ENCODE results near the gene TMEM236. TPM values are rescaled to one million over a fixed set of nuclear protein-coding genes. Genes with fewer than 3 reads are reported as not detected.

The TMEM236 gene
- total RNA-seq, 1 experiment from 2014 or later = 0.04 TPM

DNA sequence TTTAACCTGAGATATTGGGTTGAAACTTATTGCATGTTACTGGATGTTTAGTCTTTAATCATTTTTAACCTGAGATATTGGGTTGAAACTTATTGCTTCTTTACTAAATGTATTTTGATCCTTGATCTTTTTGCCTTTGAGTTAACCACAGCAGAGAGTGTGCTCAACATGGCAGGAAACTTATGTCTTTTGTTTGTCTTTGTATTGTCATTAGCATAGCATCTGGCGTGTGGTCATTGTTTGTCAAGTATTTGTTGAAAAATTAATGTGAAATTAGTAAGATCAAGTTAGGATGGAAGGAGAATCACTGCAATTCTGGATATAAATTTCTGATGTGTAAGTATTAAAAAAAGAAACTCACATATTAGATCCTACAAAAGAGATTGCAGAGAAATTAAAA is 65.3 kb downstream of the TMEM236 start:
- TF ChIP-seq EZH2 (IDR thresholded peaks at IDR 0.05; ENCODE audit: low read length, unreplicated experiment) (no peak), EZH2phosphoT487 (IDR thresholded peaks at IDR 0.05; ENCODE audit: borderline replicate concordance, low read length) (no peak)
- TF ChIP-seq, protein P1, sequence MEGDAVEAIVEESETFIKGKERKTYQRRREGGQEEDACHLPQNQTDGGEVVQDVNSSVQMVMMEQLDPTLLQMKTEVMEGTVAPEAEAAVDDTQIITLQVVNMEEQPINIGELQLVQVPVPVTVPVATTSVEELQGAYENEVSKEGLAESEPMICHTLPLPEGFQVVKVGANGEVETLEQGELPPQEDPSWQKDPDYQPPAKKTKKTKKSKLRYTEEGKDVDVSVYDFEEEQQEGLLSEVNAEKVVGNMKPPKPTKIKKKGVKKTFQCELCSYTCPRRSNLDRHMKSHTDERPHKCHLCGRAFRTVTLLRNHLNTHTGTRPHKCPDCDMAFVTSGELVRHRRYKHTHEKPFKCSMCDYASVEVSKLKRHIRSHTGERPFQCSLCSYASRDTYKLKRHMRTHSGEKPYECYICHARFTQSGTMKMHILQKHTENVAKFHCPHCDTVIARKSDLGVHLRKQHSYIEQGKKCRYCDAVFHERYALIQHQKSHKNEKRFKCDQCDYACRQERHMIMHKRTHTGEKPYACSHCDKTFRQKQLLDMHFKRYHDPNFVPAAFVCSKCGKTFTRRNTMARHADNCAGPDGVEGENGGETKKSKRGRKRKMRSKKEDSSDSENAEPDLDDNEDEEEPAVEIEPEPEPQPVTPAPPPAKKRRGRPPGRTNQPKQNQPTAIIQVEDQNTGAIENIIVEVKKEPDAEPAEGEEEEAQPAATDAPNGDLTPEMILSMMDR (conservative IDR thresholded peaks at IDR 0.05; ENCODE audit: low read depth, low read length) = no peak
- Histone ChIP-seq H3K9ac (ENCODE audit: low read length) (no peak overlapping the region), H3K9me3 (ENCODE audit: low read length) (no peaks in the 10 kb centered on the region), H3K36me3 (ENCODE audit: low read depth, low read length) (no peaks in the 10 kb centered on the region), H3K27ac (ENCODE audit: low read length) (no peak overlapping the region), H2AFZ (ENCODE audit: low read length) (no peak overlapping the region), H3F3A (ENCODE audit: low read length, unreplicated experiment) (no peaks in the 10 kb centered on the region), H4K20me1 (ENCODE audit: low read length) (no peaks in the 10 kb centered on the region), H3K4me3 (ENCODE audit: low read length) (no peak overlapping the region), H3K27me3 (ENCODE audit: low read length) (no peaks in the 10 kb centered on the region), H3K9me2 (replicated peaks; ENCODE audit: low read length) (no peaks in the 10 kb centered on the region), H3K4me1 (ENCODE audit: insufficient read depth, low read length) (no peaks in the 10 kb centered on the region), H3K4me2 (ENCODE audit: low read length) (no peak overlapping the region), H3K79me2 (ENCODE audit: low read length) (no peaks in the 10 kb centered on the region)
- intact Hi-C loops (cut with micrococcal nuclease) = no loop called here
- ATAC-seq (no peak), DNase-seq (no peak)
- ChIA-PET POLR2A (ENCODE audit: unreplicated experiment) (no interaction called here), CTCF (no interaction called here)
- BruUV-seq (replicated peaks) = no TSS peak

DNA sequence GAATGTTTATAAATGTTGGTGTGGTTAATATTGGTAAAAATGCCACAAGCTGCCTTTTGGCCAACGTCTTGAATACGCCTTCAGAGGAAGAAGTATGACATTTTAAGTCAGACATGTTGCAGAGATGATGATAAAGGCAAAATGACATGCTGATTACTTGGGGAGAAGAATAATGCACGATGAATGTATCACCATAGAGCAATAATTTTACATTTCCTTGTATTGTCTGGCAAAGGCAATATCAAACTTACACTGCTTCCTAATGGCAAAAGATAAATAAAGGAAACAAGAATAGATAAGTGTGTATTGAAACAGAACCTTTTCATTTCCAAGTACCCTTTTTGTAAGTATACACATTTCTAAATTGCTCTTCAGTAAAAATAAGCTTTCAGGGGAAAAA is 65.8 kb downstream of the TMEM236 start:
- H3K79me2 ChIP-seq (ENCODE audit: low read length) = no peaks in the 10 kb centered on the region
- H3K9ac ChIP-seq (ENCODE audit: low read length) = no peak overlapping the region
- no peaks in the 10 kb centered on the region for H3K36me3 ChIP-seq (ENCODE audit: low read depth, low read length)
- ATAC-seq = no peak
- ChIA-PET CTCF (no interaction called here), POLR2A (ENCODE audit: unreplicated experiment) (no interaction called here)
- no peaks in the 10 kb centered on the region for H3F3A ChIP-seq (ENCODE audit: low read length, unreplicated experiment)
- no peak for DNase-seq
- no peak overlapping the region for H3K4me2 ChIP-seq (ENCODE audit: low read length)
- intact Hi-C loops (cut with micrococcal nuclease) = no loop called here
- H3K27ac ChIP-seq (ENCODE audit: low read length) = no peak overlapping the region
- no peaks in the 10 kb centered on the region for H3K27me3 ChIP-seq (ENCODE audit: low read length)
- no peaks in the 10 kb centered on the region for H4K20me1 ChIP-seq (ENCODE audit: low read length)
- no peaks in the 10 kb centered on the region for H3K9me2 ChIP-seq (replicated peaks; ENCODE audit: low read length)
- H3K9me3 ChIP-seq (ENCODE audit: low read length) = no peaks in the 10 kb centered on the region
- no peak overlapping the region for H2AFZ ChIP-seq (ENCODE audit: low read length)
- no peak for TF ChIP-seq EZH2 (IDR thresholded peaks at IDR 0.05; ENCODE audit: low read length, unreplicated experiment)
- TF ChIP-seq, protein P1 (conservative IDR thresholded peaks at IDR 0.05; ENCODE audit: low read depth, low read length) = no peak
- TF ChIP-seq EZH2phosphoT487 (IDR thresholded peaks at IDR 0.05; ENCODE audit: borderline replicate concordance, low read length) = no peak
- H3K4me3 ChIP-seq (ENCODE audit: low read length) = no peak overlapping the region
- H3K4me1 ChIP-seq (ENCODE audit: insufficient read depth, low read length) = no peaks in the 10 kb centered on the region
- BruUV-seq (replicated peaks) = no TSS peak

DNA sequence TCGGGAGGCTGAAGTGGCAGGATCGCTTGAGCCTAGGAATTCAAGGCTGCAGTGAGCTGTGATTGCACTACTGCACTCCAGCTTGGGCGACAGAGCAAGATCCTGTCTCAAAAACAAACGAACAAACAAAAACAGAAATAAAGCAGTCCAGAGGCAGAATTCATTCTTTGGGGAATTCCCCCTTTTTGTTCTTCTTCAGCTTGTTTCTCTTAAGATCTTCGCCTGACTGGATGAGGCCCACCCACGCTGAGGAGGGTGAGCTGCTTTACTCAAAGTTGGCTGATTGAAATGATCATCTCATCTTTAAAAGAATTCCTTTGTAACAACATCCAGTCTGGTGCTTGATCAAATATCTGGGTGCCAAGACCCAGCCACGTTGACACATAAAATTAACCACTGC is 67.8 kb downstream of the TMEM236 start:
- H3K9me2 ChIP-seq (replicated peaks; ENCODE audit: low read length) = no peaks in the 10 kb centered on the region
- H3K9me3 ChIP-seq (ENCODE audit: low read length) = no peaks in the 10 kb centered on the region
- ATAC-seq (no peak), DNase-seq (no peak)
- H3K36me3 ChIP-seq (ENCODE audit: low read depth, low read length) = no peaks in the 10 kb centered on the region
- BruUV-seq (replicated peaks) = no TSS peak
- H3K9ac ChIP-seq (ENCODE audit: low read length) = no peak overlapping the region
- no peaks in the 10 kb centered on the region for H3K79me2 ChIP-seq (ENCODE audit: low read length)
- H3F3A ChIP-seq (ENCODE audit: low read length, unreplicated experiment) = no peaks in the 10 kb centered on the region
- no peak overlapping the region for H3K27ac ChIP-seq (ENCODE audit: low read length)
- ChIA-PET CTCF (no interaction called here), POLR2A (ENCODE audit: unreplicated experiment) (no interaction called here)
- H3K27me3 ChIP-seq (ENCODE audit: low read length) = no peaks in the 10 kb centered on the region
- TF ChIP-seq EZH2phosphoT487 (IDR thresholded peaks at IDR 0.05; ENCODE audit: borderline replicate concordance, low read length) = no peak
- TF ChIP-seq EZH2 (IDR thresholded peaks at IDR 0.05; ENCODE audit: low read length, unreplicated experiment) = no peak
- TF ChIP-seq, protein P1 (conservative IDR thresholded peaks at IDR 0.05; ENCODE audit: low read depth, low read length) = no peak
- no peaks in the 10 kb centered on the region for H3K4me1 ChIP-seq (ENCODE audit: insufficient read depth, low read length)
- H3K4me2 ChIP-seq (ENCODE audit: low read length) = no peak overlapping the region
- H2AFZ ChIP-seq (ENCODE audit: low read length) = no peak overlapping the region
- intact Hi-C loops (cut with micrococcal nuclease) = no loop called here
- H4K20me1 ChIP-seq (ENCODE audit: low read length) = no peaks in the 10 kb centered on the region
- H3K4me3 ChIP-seq (ENCODE audit: low read length) = no peak overlapping the region
